ENCODE results near the gene ABCC5.
"Not testable (repeated sequence)": the region's sequence is repeated elsewhere in the genome, so short reads cannot be mapped to it uniquely, and the experiment has no call there.

Gene ABCC5

GRCh38 chr3:184016811-184017671 lies 643 bp downstream of the ABCC5 start:
- H3K4me3 ChIP-seq (replicated peaks in 1 of 2; ENCODE audit: low read depth in 2 of 2, low read length in 2 of 2) = peak overlapping the region; percentile 82 to 100
- peak; percentile 51 to 59 for DNase-seq (ENCODE audit: low read depth in 2 of 2)
- TF ChIP-seq, protein P1, sequence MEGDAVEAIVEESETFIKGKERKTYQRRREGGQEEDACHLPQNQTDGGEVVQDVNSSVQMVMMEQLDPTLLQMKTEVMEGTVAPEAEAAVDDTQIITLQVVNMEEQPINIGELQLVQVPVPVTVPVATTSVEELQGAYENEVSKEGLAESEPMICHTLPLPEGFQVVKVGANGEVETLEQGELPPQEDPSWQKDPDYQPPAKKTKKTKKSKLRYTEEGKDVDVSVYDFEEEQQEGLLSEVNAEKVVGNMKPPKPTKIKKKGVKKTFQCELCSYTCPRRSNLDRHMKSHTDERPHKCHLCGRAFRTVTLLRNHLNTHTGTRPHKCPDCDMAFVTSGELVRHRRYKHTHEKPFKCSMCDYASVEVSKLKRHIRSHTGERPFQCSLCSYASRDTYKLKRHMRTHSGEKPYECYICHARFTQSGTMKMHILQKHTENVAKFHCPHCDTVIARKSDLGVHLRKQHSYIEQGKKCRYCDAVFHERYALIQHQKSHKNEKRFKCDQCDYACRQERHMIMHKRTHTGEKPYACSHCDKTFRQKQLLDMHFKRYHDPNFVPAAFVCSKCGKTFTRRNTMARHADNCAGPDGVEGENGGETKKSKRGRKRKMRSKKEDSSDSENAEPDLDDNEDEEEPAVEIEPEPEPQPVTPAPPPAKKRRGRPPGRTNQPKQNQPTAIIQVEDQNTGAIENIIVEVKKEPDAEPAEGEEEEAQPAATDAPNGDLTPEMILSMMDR (IDR thresholded peaks at IDR 0.05; ENCODE audit: low read depth, low read length) = peak; percentile 27

- H3K4me3 ChIP-seq (replicated peaks in 1 of 2; ENCODE audit: low read depth in 2 of 2, low read length in 2 of 2) = no peak overlapping the region
- TF ChIP-seq, protein P1 (IDR thresholded peaks at IDR 0.05; ENCODE audit: low read depth, low read length) = no peak
Measured at GRCh38 chr3:184016169-184016570, 1.5 kb downstream of the ABCC5 start.

DNA sequence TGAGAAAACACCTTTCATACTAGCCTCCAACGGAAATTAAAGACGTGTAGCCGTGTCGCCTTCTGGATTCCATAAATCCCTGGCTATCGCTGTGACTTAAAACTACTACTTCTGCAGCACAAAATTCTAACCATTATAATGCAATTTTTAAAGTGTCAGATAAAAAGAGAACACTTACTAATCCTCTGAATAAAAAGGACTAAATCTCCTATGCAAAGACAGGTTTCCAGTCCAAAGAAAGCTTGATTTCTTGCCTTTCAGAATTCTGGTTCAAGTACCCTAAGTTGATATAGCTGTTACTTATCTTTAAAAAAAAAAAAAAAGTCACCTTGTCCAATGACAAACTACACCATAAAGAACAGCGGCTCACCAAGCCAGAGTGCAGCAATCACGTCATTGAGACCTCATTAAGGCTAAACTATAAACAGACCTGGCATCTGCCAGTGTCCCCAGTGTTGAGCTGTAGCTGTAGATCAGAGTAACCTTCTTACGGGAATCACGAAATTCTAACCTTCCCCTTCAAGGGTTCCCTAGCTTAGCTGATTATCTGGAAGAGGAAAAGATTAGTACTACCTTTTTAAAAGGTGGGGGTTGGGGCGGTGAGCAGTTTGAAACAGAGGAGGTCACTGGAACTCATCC lies 2.2 kb downstream of the ABCC5 start:
- H3K4me3 ChIP-seq (replicated peaks in 1 of 2; ENCODE audit: low read depth in 2 of 2, low read length in 2 of 2) = no peak overlapping the region
- TF ChIP-seq, protein P1 (IDR thresholded peaks at IDR 0.05; ENCODE audit: low read depth, low read length) = no peak
- DNase-seq (ENCODE audit: low read depth in 2 of 2) = no peak

More at GRCh38 chr3:184016169-184016570, 1.5 kb downstream of the ABCC5 start:
- DNase-seq (ENCODE audit: low read depth in 2 of 2) = no peak

DNA sequence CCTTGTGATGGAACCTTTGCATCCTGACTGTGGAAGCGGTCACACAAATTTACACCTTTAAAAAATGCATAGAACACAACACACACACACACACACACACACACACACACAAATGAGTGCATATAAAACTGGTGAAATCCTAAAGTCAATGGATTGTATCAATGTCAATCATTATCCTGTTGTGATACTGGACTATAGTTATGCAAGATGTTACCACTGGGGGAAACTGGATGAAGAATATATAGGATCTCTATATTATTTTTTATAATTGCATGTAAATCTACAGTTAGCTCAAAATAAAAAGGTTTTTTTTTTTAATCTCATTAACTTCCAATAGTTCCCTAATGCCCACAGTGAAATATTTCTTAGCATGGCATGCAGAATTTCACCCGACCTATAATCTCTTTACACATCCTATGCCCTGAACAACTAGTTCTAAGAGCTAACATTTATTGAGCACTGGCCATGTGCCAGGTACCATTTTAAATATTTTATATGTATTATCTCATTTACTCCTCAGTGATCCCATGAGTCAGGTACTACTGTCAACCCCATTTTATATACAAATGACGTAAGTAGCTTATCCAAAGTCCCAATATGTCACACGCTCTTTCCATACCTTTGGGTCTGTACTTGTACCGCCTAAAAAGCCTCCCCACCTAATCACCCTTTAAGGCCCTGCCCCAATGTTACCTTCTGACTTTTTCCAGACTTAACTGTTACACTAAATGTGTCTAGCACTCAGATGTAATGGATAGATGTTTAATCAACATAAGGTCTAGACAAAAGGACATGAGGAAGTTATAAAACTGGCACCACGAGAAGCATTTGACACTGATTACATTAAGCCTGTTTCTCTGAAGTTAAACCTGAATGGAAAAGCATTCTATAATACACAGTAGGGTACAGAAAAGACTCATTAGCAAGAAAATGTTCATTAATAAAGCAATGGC lies 5.5 kb downstream of the ABCC5 start:
- no peak for DNase-seq (ENCODE audit: low read depth in 2 of 2)
- TF ChIP-seq, protein P1 (IDR thresholded peaks at IDR 0.05; ENCODE audit: low read depth, low read length) = no peak
- no peak overlapping the region for H3K4me3 ChIP-seq (replicated peaks in 1 of 2; ENCODE audit: low read depth in 2 of 2, low read length in 2 of 2)

DNA sequence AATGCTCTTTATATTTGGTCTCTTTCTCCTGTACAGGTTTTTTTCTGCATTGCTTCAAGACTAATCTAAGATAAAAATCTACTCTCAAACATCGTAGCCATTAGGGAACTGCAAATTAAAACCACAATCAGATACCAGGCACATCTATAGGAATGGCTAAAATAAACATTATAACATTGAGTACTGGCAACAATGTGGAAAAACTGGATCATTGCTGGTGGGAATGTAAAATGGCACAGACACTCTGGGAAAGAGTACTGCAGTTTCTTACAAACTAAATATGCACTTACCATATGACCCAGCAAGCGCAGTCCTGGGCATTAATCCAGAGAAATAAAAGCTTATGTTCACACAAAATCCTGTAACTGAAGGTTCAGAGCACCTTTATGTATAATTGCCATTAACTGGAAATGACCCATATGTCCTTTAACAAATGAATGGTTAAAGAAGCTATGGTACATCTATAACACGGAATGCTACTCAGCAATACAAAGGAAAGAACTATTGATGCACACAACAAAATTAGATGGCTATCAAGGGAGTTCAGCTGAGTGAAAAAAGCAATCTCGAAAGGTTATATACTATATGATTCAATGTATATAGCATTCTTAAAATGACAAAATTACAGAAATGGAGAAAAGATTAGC lies 6.3 kb downstream of the ABCC5 start:
- H3K4me3 ChIP-seq (replicated peaks in 1 of 2; ENCODE audit: low read depth in 2 of 2, low read length in 2 of 2) = no peak overlapping the region
- TF ChIP-seq, protein P1 (IDR thresholded peaks at IDR 0.05; ENCODE audit: low read depth, low read length) = no peak
- peak in 1 of 2 donors; percentile 10 for DNase-seq (ENCODE audit: low read depth in 2 of 2)

DNA sequence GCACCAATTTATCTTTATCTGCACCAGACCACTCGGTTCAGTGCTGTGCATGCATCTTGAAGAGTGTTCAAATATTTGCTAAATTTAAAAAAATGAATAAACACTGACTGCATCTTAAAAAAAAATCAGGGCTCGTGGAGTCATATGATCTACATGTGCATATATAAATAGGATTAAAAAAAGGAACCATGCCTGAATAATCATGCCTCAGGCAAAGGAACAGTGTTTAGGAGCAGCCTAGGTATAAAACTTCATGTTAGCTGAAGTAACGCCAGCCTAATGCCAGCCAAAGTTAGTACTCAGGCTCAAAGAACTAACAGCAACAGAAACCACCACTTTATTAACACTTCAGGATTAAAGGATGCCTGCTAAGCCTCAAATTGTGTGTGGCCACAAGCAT lies 9.5 kb downstream of the ABCC5 start:
- no peak overlapping the region for H3K4me3 ChIP-seq (replicated peaks in 1 of 2; ENCODE audit: low read depth in 2 of 2, low read length in 2 of 2)
- no peak for DNase-seq (ENCODE audit: low read depth in 2 of 2)
- TF ChIP-seq, protein P1 (IDR thresholded peaks at IDR 0.05; ENCODE audit: low read depth, low read length) = no peak

DNA sequence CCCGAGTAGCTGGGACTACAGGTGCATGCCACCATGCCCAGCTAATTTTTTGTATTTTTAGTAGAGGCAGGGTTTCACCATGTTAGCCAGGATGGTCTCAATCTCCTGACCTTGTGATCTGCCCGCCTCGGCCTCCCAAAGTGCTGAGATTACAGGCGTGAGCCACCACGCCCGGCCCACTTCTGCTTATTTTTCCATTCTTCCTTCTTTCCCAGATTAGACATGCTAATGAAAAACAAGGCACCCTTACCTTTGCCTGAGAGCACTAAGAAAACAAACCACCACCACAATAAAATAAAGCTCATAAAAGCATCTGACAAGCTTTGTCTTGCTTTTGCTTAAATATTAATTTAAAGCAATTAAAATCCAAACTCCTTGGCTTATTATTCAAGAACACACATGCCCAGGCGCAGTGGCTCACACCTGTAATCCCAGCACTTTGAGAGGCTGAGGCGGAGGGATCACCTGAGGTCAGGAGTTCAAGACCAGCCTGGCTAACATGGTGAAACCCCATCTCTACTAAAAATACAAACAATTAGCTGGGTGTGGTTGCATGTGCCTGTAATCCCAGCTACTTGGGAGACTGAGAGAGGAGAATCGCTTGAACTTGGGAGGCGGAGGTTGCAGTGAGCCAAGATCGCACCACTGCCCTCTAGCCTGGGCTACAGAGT lies 10.4 kb downstream of the ABCC5 start:
- H3K4me3 ChIP-seq (replicated peaks in 1 of 2; ENCODE audit: low read depth in 2 of 2, low read length in 2 of 2); DNase-seq (ENCODE audit: low read depth in 2 of 2): not testable (repeated sequence)
